NCI-H446 treated with DMSO at 0.1 percent for 48 hours (cell line): Measurements from ENCODE around the gene TBX20.
"Not testable (repeated sequence)": the region's sequence is repeated elsewhere in the genome, so short reads cannot be mapped to it uniquely, and the experiment has no call there.

Experiments used
- DNase-seq: peaks from one replicate; lab custom pipeline; 2025; lab: John Stamatoyannopoulos, UW

TBX20 gene

GRCh38 chr7:35161059-35161740, 92.7 kb downstream of the TBX20 start:
- not testable (repeated sequence) for DNase-seq
